HG03520 (cell line): ENCODE measurements around the gene ZSCAN1.

Experiments used
- ATAC-seq: cut with Tn5 transposase; IDR thresholded peaks from one replicate; pipeline ENCODE4 v1.9.1; 2021; ENCODE audit warnings: mild to moderate bottlenecking, moderate library complexity; ENCODE audit not compliant: unreplicated experiment

Gene ZSCAN1

DNA sequence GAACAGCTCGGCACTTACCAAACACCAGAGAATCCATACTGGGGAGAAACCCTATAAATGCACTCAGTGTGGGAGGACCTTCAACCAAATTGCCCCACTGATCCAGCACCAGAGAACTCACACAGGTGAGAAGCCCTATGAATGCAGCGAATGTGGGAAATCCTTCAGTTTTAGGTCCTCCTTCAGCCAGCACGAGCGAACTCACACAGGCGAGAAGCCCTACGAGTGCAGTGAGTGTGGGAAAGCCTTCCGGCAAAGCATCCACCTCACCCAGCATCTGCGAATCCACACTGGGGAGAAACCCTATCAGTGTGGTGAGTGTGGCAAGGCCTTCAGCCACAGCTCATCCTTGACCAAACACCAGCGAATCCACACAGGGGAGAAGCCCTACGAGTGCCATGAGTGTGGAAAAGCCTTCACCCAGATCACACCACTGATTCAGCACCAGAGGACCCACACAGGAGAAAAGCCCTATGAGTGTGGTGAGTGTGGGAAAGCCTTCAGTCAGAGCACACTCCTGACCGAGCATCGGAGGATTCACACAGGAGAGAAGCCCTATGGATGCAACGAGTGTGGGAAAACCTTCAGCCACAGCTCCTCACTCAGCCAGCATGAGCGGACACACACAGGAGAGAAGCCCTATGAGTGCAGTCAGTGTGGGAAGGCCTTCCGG, 33.6 kb downstream of the ZSCAN1 start:
- ATAC-seq = no peak

DNA sequence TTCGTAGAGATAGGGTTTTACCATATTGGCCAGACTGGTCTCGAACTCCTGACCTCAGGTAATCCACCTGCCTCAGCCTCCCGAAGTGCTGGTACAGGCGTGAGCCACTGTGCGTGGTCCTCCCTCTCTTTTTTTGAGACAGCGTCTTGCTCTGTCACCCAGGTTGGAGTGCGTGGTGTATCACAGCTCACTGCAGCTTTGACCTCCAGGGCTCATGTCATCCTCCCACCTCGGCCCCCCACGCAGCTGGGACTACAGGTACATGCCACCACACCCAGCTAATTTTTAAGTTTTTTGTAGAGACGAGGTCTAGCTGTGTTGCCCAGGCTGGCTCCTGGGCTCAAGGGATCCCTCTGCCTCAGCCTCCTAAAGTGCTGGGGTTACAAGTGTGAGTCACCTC, 46.0 kb downstream of the ZSCAN1 start:
- no peak for ATAC-seq

DNA sequence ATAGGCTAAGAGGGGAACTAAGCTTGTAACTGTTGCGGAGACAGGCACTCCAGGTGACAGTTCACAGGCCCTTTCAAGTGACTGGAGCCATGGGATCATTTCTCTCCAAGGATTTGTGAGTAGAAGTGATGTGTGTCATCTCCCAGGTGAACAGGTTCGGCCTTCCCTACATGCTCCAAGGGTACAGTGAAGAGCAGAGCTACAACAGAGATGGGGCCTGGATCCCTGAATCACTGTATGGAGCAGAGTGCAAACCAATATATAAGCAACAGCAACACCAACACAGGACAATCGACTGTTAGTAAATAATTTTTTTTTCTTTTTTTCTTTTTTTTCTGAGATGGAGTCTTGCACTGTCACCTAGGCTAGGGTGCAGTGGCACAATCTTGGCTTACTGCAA, 49.2 kb downstream of the ZSCAN1 start:
- no peak for ATAC-seq

DNA sequence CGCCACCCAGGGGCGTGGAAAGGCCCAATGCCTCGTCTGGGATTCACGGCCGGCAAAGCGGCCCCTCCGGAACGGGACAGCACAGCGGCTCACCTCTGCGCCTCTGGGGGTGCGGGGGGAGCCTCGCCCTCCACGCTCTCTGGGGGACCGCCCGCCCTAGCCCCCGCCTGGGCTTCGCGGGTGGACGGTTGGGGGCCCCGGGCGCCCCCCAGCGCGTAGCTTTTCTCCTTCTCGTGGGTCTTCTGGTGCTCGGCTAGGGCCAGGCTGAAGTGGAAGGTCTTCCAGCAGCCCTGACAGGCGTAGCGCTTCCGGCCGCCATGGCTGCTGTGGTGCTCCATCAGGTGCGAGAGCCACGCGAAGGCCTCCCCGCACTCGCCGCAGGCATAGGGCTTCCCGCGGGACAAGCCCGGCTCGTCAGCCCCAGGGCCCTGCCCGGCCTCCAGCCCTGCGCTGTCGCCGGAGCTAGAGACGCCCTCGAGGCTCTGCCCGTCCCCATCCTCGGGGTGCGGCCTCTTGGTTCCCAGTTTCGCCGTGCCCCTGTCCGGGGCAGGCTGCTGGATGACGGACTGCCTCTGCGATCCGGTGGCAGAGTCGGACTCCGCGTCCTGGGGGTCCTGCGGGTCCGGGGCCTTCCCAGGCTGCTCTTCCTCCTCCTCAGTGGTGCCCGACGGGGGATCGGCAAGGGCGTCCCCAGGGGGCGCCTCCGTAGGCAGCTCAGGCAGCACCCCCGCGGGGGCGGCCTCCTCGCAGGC, 50.9 kb downstream of the ZSCAN1 start:
- ATAC-seq = no peak

DNA sequence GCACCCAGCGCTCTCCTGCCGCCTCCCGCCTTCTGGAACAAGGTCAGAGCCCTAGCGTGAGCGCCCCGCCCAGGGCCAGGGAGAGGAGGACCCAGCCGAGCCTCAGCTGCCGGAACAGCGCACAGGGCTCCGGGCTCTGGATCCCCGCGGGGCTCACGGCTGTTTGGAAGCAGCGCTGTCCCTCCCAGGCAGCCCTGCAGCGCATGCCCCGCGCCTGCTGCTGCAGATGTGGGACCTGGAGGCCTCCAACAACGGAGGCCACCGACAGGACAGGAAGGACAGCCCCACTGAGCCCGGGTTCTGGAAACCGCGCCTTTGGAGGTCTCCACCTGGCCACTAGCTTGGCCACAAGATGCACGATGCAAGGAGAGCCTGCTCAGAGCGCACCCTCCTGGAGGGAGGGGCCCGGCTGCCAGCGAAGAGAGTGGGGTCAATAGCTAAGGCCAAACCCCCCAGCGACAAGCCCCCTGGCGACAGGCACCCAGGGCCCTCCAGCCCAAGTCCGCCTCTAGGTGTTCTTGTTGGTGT, 51.6 kb downstream of the ZSCAN1 start:
- ATAC-seq = no peak

DNA sequence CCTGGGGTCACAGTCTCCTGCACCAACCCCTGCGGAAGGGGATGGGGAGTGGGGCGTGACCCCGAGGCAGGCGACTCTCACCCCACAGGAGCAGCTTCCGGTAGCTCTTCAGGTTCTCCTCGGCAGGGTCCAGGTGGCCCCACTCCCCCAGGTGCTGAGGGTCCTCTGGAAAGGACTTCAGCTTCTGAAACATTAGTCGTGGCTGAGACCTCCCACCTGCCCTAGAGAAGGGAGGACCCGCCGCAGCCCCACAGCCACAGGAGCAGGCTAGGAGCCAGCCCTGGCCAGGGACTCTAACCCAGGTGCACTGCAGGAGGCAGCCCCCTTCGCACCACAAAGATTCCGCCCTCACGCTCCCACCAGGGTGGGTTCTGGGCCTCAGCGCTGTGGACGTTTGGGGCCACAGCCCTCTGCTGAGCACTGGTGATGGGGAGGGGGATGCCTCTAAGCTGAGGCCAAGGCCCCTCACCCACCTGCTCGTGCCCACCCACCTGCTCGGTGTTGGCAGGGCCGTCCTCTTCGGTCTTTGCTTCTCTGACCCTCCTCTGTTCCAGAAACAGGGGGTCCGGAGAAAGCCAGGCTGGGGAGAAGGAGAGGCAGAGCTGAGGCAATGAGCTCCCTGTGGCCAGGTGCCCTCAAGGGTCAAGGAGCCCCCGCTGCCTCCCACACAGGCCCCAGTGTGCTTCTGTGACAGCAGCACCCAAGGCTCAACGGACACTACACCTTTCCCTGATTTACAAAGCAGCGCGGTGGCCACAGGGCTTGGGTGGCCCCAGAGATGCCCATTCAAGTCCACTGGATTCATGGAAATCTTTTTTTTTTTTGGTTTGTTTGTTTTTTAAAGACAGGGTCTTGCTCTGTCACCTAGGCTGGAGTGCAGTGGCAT, 53.2 kb downstream of the ZSCAN1 start:
- no peak for ATAC-seq

DNA sequence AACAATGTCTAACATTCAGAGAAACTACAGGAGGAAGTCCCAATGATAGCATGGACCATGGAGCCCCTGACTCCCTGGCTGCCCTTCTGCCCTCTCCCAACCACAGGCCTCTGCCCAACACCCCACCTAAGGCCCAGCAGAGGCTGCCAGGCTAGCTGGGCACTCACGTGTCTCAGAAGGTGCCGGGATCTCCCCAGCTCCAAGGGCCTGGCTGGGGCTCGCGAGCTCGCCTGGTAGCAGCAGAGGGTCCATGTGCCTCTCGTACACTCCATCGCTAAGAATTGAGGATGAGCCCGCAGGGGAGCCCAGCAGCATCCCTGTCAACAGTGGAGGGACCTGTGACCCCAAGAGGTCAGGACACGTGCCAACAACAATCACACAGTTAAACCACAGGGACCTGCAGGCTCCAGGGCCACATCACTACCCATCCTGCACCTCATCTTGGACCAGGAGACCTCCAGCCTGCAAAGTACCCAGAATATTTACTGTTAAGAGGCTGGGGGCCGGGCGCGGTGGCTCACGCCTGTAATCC, 54.8 kb downstream of the ZSCAN1 start:
- no peak for ATAC-seq

DNA sequence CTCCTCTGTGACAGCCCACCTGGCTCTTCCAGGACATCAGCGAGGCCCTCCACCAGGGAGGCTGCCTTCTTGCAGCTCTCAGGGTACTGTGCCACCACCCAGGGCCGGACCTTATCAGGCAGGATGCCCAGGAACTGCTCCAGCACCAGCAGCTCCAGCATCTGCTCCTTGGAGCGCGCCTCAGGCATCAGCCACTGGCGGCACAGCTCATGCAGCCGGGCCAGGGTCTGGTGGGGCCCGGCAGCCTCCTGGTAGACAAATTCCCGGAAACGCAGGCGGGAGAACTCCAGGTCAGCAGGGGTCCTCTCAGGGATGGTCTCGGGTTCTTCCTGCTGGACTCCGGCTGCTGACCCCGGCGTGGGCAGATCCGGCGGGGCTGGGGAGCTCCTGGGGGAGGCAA, 56.0 kb downstream of the ZSCAN1 start:
- no peak for ATAC-seq

DNA sequence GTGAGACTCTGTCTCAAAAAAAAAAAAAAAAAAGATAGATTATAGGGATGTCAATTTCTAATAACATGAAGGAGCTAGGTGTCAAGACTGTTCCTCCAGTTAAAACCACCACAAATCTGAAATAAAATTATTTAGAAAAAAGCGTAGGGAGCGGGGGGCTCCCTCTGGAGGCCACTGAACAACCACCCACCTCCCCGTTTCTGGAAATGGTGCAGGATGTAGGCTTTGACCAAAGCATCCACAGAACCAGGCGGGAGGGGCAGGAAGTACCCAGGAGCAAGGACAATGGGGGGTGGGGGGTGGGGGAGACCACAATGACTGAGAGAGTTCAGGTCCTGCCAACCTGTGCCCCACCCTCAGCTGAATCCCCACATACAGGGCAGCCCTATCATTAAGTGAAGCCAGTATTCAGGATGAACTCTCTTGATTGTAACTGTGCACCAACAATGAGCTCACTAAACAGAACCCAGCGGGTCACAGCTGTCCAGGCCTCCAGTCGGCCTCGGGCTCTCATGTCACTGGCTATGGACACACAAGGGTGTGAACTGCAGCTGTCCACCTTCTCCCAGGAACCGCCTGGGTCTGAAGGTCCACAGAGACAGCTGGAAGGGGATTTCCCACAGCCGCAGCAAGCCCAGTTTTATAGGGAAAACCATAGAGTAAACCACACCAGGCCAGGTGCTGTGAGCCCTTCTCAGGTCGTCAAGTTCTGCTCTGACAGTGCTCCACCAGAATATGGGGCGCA, 57.6 kb downstream of the ZSCAN1 start:
- ATAC-seq = no peak

DNA sequence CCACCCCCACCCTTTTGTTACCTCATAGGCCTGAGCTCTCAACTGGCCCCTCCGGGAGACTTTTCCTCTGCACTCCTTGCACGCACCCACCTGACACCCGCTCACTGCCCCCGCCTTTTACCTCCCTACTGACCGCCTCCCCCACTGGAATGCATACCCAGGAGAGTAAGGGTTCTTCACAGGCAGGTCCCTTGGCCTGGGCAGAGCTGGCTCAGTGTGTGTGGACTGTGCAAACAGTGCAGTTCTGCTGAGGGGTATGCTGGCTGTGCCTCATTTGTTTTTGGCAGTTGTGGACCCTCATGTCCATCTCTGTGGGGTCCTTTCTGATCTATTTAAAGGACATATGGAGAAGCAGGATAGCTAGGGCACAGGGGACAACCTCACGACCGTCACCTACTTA, 59.2 kb downstream of the ZSCAN1 start:
- ATAC-seq = no peak

DNA sequence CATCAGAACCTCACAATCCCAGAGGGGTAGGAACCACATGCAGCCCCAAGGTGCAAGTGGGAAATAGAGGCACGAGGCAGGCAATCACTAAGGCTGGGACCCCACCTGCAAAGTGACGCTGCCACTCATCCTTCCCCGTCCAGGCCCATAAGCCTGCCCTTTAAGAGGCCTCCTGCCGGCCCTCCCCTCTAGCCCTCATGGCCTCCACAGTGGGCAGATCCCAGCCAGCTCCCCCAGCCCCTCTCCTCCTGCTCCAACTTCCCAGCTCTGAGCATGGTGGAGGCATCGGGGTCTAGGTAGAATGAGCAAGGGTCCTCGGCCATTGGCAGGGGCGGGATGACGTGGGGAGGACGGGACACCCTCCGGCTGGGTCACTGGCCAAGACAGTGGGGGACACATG, 61.5 kb downstream of the ZSCAN1 start:
- no peak for ATAC-seq

DNA sequence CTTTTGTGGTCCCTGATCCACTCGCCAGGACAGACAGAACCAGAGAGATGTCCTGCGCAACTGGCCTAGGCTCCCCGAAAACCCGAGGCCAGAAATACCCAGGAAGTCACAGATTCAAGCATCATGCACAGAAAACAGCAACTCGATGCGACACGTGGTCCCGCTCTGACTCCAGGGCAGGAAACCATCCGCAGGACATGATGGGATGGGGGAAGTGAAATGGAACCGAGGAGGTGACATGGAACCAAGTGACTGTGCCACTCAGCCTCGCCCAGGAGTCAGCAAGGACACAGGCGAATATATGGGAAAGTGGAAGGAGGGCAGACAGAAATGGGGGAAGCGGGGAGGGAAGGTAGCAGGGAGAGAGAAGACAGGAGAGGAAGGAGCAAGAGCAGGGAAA, 63.1 kb downstream of the ZSCAN1 start:
- ATAC-seq = no peak

DNA sequence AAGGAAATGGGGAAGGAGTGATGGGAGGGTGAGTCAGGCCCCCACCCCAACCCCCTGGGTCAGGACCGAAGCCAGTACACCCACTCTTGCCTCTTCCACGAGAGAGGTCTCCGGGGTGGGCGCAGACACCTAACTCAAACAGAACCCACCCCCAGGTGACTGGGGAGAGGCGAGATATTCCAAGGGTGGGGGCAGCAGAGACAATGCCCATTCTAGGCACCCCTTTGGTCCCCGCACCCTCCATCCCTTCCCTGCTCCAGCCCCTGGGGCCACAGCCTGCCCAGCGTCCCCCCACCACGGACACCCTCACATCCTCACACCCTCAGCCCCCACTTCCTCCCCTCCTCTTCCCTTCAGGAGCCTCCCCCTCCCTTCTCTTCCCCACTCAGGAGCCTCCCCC, 63.5 kb downstream of the ZSCAN1 start:
- ATAC-seq = no peak

DNA sequence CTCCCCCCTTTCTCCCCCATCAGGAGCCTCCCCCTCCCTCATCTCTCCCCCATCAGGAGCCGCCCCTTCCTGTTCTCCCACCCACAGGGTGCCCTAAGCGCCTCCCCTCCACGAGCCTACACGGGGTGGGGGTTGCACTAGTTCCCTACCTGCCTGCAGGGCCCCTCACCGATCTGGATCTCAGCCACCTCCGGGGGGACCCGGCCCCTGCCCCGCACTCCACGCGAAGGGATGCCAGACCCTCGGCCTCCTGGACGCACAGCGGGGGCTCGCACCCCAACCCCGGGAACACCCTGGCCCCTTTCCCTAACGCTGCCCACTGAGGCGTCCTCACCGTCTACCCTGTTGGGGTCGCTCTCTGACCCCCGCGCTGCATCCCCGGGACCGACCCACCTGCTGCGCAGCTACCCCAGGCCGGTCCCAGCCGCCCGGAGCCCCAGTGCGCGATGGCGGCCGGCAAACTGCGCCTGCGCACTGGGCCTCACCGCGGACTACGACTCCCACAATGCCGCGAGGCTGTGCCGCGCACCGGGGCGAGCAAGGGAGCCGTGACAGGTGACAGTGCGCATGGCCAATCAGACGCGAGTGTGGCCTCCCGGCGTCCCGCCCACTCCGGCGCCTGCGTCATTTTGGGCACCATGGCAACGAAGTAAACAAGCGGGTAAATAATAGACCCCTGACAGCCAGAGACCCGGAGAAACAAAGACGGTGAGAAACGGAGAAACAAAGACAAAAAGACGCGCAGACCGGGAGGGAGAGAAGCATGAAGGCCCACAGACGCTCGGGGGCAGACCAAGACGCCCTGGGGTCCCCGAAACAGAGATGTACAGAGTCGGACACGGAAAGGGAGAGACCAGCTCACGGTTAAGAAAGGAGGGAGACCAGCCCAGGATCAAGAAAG, 64.2 kb downstream of the ZSCAN1 start, which contains the start of gene ZSCAN18:
Gene ZSCAN18 (minus strand): TSS at position 451 of the 901 bp plus-strand sequence. CDS start 7,964 bp downstream, outside the sequence.
- no peak for ATAC-seq

DNA sequence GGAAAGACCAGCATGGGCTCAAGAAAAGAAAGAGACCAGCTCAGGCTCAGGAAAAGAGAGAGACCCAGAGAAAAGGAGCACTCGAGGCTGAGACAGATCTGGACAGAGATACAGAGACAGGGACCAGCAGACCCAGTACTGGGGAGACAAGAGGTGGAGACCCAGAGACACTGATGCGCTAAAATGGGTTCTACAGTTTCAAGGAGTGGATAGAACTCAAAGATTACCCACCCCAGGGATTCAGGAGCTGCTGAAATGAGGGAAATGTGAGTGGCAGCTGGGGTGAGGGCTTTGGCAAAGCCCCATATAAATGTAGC, 64.8 kb downstream of the ZSCAN1 start:
- no peak for ATAC-seq
